SK-N-SH (cell line): ENCODE results near the gene ARR3. TPM values are rescaled to one million over a fixed set of nuclear protein-coding genes. Genes with fewer than 3 reads are reported as not detected.

Source experiments
- CTCF ChIA-PET: fragments of 300-600, 350-600 bp; formaldehyde crosslinking; extraction: SDS; loops from one replicate; lab custom pipeline; 2021; lab: Yijun Ruan, JAX
- POLR2A ChIA-PET: fragments of 350-600 bp; sonication (Branson Sonifier 250); formaldehyde crosslinking; extraction: SDS; loops from one replicate; lab custom pipeline; 2020; ENCODE audit warnings: antibody characterized with exemption, inconsistent platforms; lab: Yijun Ruan, JAX
- DNase-seq: peaks from one replicate; pipeline ENCODE4 v3.0.0; 2012
- H2AFZ ChIP-seq: fragments of 200-600 bp; sonication (generic); 2 replicates; pipeline ENCODE4 v1.8.1; 2016; ENCODE audit warnings: antibody characterized with exemption, mild to moderate bottlenecking, low read depth
- H3F3A ChIP-seq: fragments of 200-600 bp; sonication (generic); replicated peaks from 2 replicates; pipeline ENCODE3; 2016; ENCODE audit warnings: antibody characterized with exemption, mild to moderate bottlenecking; ENCODE audit not compliant: insufficient read depth
- H3K27ac ChIP-seq, 2 experiments: fragments of 200-500 bp in 1 of 2; fragments of 200-600 bp in 1 of 2; sonication (Bioruptor generic) in 1 of 2; sonication (generic), shearing (Covaris generic) in 1 of 2; 2 replicates each; pipeline versions ENCODE4 v1.5.1 to v1.6.1; 2014 to 2016; ENCODE audit warnings: low read depth in 2 of 2, inconsistent platforms in 1 of 2, low read length in 1 of 2, mild to moderate bottlenecking in 1 of 2, mixed read lengths in 1 of 2
- H3K27me3 ChIP-seq: fragments of 200-600 bp; sonication (generic), shearing (Covaris generic); 2 replicates; pipeline ENCODE4 v1.6.1; 2016; ENCODE audit warnings: mixed run types; ENCODE audit not compliant: insufficient read depth
- H3K36me3 ChIP-seq, 2 experiments: fragments of 200-500 bp in 1 of 2; fragments of 200-600 bp in 1 of 2; sonication (Bioruptor generic) in 1 of 2; sonication (generic) in 1 of 2; replicated peaks in 1 of 2; 2 replicates each; pipeline versions ENCODE3 to v1.5.1; 2014 to 2016; ENCODE audit warnings: low read length in 1 of 2, mild to moderate bottlenecking in 1 of 2; ENCODE audit not compliant: insufficient read depth in 2 of 2, control insufficient read depth in 1 of 2
- H3K4me1 ChIP-seq, 2 experiments: fragments of 200-500 bp in 1 of 2; fragments of 200-600 bp in 1 of 2; sonication (Bioruptor generic) in 1 of 2; sonication (generic), shearing (Covaris generic) in 1 of 2; 2 replicates each; pipeline versions ENCODE4 v1.5.1 to v1.6.1; 2014 to 2016; ENCODE audit warnings: low read depth in 1 of 2, low read length in 1 of 2, mixed run types in 1 of 2; ENCODE audit not compliant: insufficient read depth in 2 of 2, control insufficient read depth in 1 of 2
- H3K4me2 ChIP-seq: fragments of 200-600 bp; sonication (generic), shearing (Covaris generic); 2 replicates; pipeline ENCODE4 v1.6.1; 2017; ENCODE audit warnings: mixed run types
- H3K4me3 ChIP-seq, 2 experiments: fragments of 200-500 bp in 1 of 2; fragments of 200-600 bp in 1 of 2; sonication (Bioruptor generic) in 1 of 2; sonication (generic), shearing (Covaris generic) in 1 of 2; 2 replicates each; pipeline versions ENCODE4 v1.5.1 to v1.8.1; 2014 to 2016; ENCODE audit warnings: low read depth in 2 of 2, inconsistent platforms in 1 of 2, low read length in 1 of 2, mild to moderate bottlenecking in 1 of 2, mixed read lengths in 1 of 2, moderate library complexity in 1 of 2
- H3K79me2 ChIP-seq: fragments of 200-600 bp; sonication (generic); 2 replicates; pipeline ENCODE4 v1.8.1; 2017; ENCODE audit warnings: mild to moderate bottlenecking; ENCODE audit not compliant: insufficient read depth
- H3K9ac ChIP-seq: fragments of 200-600 bp; sonication (generic); 2 replicates; pipeline ENCODE4 v1.6.1; 2017; ENCODE audit warnings: mixed run types
- H3K9me2 ChIP-seq: fragments of 200-600 bp; sonication (generic); 2 replicates; pipeline ENCODE4 v1.6.1; 2017; ENCODE audit warnings: mixed run types
- H3K9me3 ChIP-seq: fragments of 200-600 bp; sonication (generic); 2 replicates; pipeline ENCODE4 v1.6.1; 2017; ENCODE audit warnings: mixed run types, mild to moderate bottlenecking, moderate library complexity
- H4K20me1 ChIP-seq: fragments of 200-600 bp; sonication (generic); 2 replicates; pipeline ENCODE4 v1.6.1; 2017; ENCODE audit warnings: mild to moderate bottlenecking, mixed run types; ENCODE audit not compliant: insufficient read depth
- CTCF ChIP-seq: fragments of 200-600 bp; sonication (generic); IDR thresholded peaks from 2 replicates; pipeline ENCODE4 v1.6.1; 2017; ENCODE audit warnings: antibody characterized with exemption, mild to moderate bottlenecking, moderate library complexity
- FOSL2 ChIP-seq: IDR thresholded peaks from 2 replicates; pipeline ENCODE4 v1.4.0; 2012; ENCODE audit warnings: low read depth, mild to moderate bottlenecking, moderate library complexity, borderline replicate concordance
- JUND ChIP-seq: IDR thresholded peaks from 2 replicates; pipeline ENCODE4 v1.4.0; 2012
- MXI1 ChIP-seq: IDR thresholded peaks from 2 replicates; pipeline ENCODE4 v1.6.1; 2012; ENCODE audit warnings: mild to moderate bottlenecking, low read depth, low read length, improper control_type of control experiment
- NFIC ChIP-seq: IDR thresholded peaks from 2 replicates; pipeline ENCODE4 v1.4.0; 2012; ENCODE audit warnings: borderline replicate concordance
- PBX3 ChIP-seq: IDR thresholded peaks from 2 replicates; pipeline ENCODE4; 2012
- POLR2AphosphoS5 ChIP-seq: IDR thresholded peaks from 2 replicates; pipeline ENCODE4 v1.6.1; 2012; ENCODE audit warnings: low read depth, low read length
- RXRA ChIP-seq: IDR thresholded peaks from 2 replicates; pipeline ENCODE4 v1.4.0; 2012; ENCODE audit warnings: low read depth, mild to moderate bottlenecking, borderline replicate concordance
- SIN3A ChIP-seq: IDR thresholded peaks from 2 replicates; pipeline ENCODE4 v1.6.1; 2012; ENCODE audit warnings: low read depth, mild to moderate bottlenecking, low read length, moderate library complexity, borderline replicate concordance
- SMC3 ChIP-seq: IDR thresholded peaks from 2 replicates; pipeline ENCODE4 v1.6.1; 2012; ENCODE audit warnings: low read depth, low read length, improper control_type of control experiment
- TCF12 ChIP-seq: IDR thresholded peaks from 2 replicates; pipeline ENCODE4 v1.4.0; 2012
- TEAD4 ChIP-seq: IDR thresholded peaks from 2 replicates; pipeline ENCODE4 v1.4.0; 2012; ENCODE audit warnings: mild to moderate bottlenecking, borderline replicate concordance; ENCODE audit not compliant: insufficient read depth
- USF1 ChIP-seq: IDR thresholded peaks from 2 replicates; pipeline ENCODE4 v1.4.0; 2012; ENCODE audit warnings: low read depth, borderline replicate concordance
- WGBS: methylation state at CpG from one replicate; pipeline ENCODE4 v1.1.6; 2017; ENCODE audit warnings: low lambda C conversion rate; 5-methylcytosine and 5-hydroxymethylcytosine counted together
- polyA plus RNA-seq, 3 experiments: library from polyadenylated mRNA; depleted of rRNA; stranded (reverse); fragments of >200 nt; gene quantifications; 2 replicates each; pipeline ENCODE4 v1.2.3, GENCODE V29; 2012
- TF ChIP-seq, protein P1 (sequence below): IDR thresholded peaks from 2 replicates; pipeline ENCODE4 v1.6.1; 2012; ENCODE audit warnings: mild to moderate bottlenecking, low read depth, low read length, moderate library complexity

ARR3 gene
- polyA plus RNA-seq, 1 of the 3 experiments (the other 2 are of a cell fraction) = not detected

- Histone ChIP-seq H3K36me3 (peaks cover 0 to 10% of the 10 kb centered on the region in 2 experiments), H3K27me3 (no peaks in the 10 kb centered on the region), H3K4me1 (no peaks in the 10 kb centered on the region; a peak in 1 of 4 replicates), H3F3A (no peaks in the 10 kb centered on the region), H3K9me3 (no peaks in the 10 kb centered on the region), H3K27ac (peak overlapping the region; percentile 22 to 76; a peak in 3 of 4 replicates), H3K9me2 (no peaks in the 10 kb centered on the region), H3K9ac (peak overlapping the region; percentile 45; the same call in 1 of the 2 replicates), H2AFZ (peak overlapping the region; percentile 25; the same call in 1 of the 2 replicates), H3K79me2 (peaks cover 43% of the 10 kb centered on the region; the same call in 1 of the 2 replicates), H4K20me1 (no peaks in the 10 kb centered on the region), H3K4me2 (peak overlapping the region; percentile 61; the same call in 1 of the 2 replicates), H3K4me3 (no peak overlapping the region)
- no peak for DNase-seq
- 59% methylated on average over 3 of the region's 3 CpGs for WGBS
- CTCF ChIA-PET = no interaction called here
- POLR2A ChIA-PET = no interaction called here
- no peak for TF ChIP-seq SIN3A
- TF ChIP-seq RXRA = no peak
- TF ChIP-seq TEAD4 = no peak
- TF ChIP-seq FOSL2 = no peak
- TF ChIP-seq, protein P1, sequence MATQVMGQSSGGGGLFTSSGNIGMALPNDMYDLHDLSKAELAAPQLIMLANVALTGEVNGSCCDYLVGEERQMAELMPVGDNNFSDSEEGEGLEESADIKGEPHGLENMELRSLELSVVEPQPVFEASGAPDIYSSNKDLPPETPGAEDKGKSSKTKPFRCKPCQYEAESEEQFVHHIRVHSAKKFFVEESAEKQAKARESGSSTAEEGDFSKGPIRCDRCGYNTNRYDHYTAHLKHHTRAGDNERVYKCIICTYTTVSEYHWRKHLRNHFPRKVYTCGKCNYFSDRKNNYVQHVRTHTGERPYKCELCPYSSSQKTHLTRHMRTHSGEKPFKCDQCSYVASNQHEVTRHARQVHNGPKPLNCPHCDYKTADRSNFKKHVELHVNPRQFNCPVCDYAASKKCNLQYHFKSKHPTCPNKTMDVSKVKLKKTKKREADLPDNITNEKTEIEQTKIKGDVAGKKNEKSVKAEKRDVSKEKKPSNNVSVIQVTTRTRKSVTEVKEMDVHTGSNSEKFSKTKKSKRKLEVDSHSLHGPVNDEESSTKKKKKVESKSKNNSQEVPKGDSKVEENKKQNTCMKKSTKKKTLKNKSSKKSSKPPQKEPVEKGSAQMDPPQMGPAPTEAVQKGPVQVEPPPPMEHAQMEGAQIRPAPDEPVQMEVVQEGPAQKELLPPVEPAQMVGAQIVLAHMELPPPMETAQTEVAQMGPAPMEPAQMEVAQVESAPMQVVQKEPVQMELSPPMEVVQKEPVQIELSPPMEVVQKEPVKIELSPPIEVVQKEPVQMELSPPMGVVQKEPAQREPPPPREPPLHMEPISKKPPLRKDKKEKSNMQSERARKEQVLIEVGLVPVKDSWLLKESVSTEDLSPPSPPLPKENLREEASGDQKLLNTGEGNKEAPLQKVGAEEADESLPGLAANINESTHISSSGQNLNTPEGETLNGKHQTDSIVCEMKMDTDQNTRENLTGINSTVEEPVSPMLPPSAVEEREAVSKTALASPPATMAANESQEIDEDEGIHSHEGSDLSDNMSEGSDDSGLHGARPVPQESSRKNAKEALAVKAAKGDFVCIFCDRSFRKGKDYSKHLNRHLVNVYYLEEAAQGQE = no peak
- no peak for TF ChIP-seq SMC3
- no peak for TF ChIP-seq USF1
- no peak for TF ChIP-seq MXI1
- no peak for TF ChIP-seq CTCF
- TF ChIP-seq JUND = no peak
Measured at GRCh38 chrX:70301716-70302115, 33.6 kb downstream of the ARR3 start.

DNA sequence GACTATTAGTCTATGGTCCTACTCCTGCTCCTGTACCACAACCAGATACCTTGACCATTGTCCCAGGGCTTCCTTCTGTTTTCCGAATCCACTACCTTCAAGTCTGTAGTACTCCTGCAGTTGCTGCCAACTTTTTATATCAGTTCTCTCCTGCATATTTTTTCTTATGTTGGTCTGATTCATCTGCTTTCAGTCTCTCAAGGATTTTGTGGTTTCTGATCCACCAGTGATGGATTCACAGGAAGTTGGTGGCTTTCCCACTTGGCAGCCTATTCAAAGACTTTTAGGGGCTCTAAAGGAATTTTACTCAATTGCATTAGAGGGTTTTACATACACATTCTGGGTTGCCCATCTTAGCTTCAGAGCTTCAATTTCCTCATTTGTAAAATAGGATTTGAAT is 45.4 kb downstream of the ARR3 start:
- Histone ChIP-seq H3K27ac (peak overlapping the region in 1 of 2 experiments; percentile 35; a peak in 2 of 4 replicates), H3K9me3 (0 out of 2 replicates have a peak, but pooled peaks cover 3% of the 10 kb centered on the region), H3K4me1 (no peaks in the 10 kb centered on the region; a peak in 1 of 4 replicates), H3K4me3 (no peak overlapping the region), H2AFZ (no peak overlapping the region), H3K27me3 (no peaks in the 10 kb centered on the region), H3K4me2 (peak overlapping the region; percentile 27; the same call in 1 of the 2 replicates), H3K36me3 (peaks cover 0 to 9% of the 10 kb centered on the region in 2 experiments), H3K79me2 (peaks cover 73% of the 10 kb centered on the region), H3K9me2 (no peaks in the 10 kb centered on the region), H4K20me1 (peaks cover 16% of the 10 kb centered on the region; the same call in 1 of the 2 replicates), H3F3A (peaks cover 7% of the 10 kb centered on the region), H3K9ac (no peak overlapping the region)
- CTCF ChIA-PET = no interaction called here
- no peak for DNase-seq
- TF ChIP-seq POLR2AphosphoS5 (no peak), FOSL2 (peak; percentile 15; the same call in 1 of the 2 replicates), NFIC (peak; percentile 65; the same call in 1 of the 2 replicates), TCF12 (no peak), PBX3 (peak; percentile 52; the same call in 1 of the 2 replicates), JUND (peak; percentile 8; the same call in 1 of the 2 replicates)
- 17% methylated on average over 1 of the region's 1 CpG for WGBS
- POLR2A ChIA-PET = no interaction called here
